H1 (cell line): Measurements from ENCODE around the gene RPL39L. TPM values are rescaled to one million over a fixed set of nuclear protein-coding genes. Genes with fewer than 3 reads are reported as not detected.

ENCODE experiments used
- CTCF ChIA-PET: fragments of 300-600 bp; sonication (Branson Sonifier 250); formaldehyde crosslinking; loops from one replicate; lab custom pipeline; 2021; ENCODE audit not compliant: partially characterized antibody; lab: Charles Lee
- POLR2A ChIA-PET: fragments of 300-600 bp; sonication (Branson Sonifier 250); formaldehyde crosslinking; loops from one replicate; lab custom pipeline; 2021; ENCODE audit warnings: inconsistent platforms; ENCODE audit not compliant: partially characterized antibody; lab: Charles Lee
- DNase-seq, 2 experiments: peaks; one replicate each; pipeline versions ENCODE4 v3.0.0 to v3.0.0-alpha.2; 2010 to 2022; ENCODE audit warnings: low spot score in 2 of 2, low read depth in 1 of 2, mixed read lengths in 1 of 2
- FAIRE-seq: peaks from 2 replicates; lab custom pipeline; 2011; peaks lifted over from hg19 to GRCh38; lab: Jason Lieb, UNC
- H2AFZ ChIP-seq: 2 replicates; pipeline ENCODE4 v1.8.1; 2012; ENCODE audit warnings: low read length, inconsistent platforms
- H2AK5ac ChIP-seq: 2 replicates; pipeline ENCODE4 v1.6.1; 2013; ENCODE audit warnings: low read depth, low read length
- H2BK120ac ChIP-seq: replicated peaks from 2 replicates; pipeline ENCODE3; 2013; ENCODE audit warnings: low read depth, low read length, inconsistent platforms
- H2BK12ac ChIP-seq: 2 replicates; pipeline ENCODE4 v1.6.1; 2013; ENCODE audit warnings: low read depth, low read length
- H2BK15ac ChIP-seq: 2 replicates; pipeline ENCODE4 v1.6.1; 2013; ENCODE audit warnings: low read length
- H2BK20ac ChIP-seq: 2 replicates; pipeline ENCODE4 v1.6.1; 2013; ENCODE audit warnings: low read length
- H2BK5ac ChIP-seq: 2 replicates; pipeline ENCODE4 v1.6.1; 2013; ENCODE audit warnings: low read depth, low read length
- H3K14ac ChIP-seq: 2 replicates; pipeline ENCODE4 v1.6.1; 2013; ENCODE audit warnings: inconsistent platforms; ENCODE audit not compliant: insufficient read length
- H3K18ac ChIP-seq: 2 replicates; pipeline ENCODE4 v1.6.1; 2013; ENCODE audit warnings: low read length; ENCODE audit errors: extremely low read depth
- H3K23ac ChIP-seq: 2 replicates; pipeline ENCODE4 v1.6.1; 2013; ENCODE audit warnings: inconsistent platforms; ENCODE audit not compliant: insufficient read length
- H3K23me2 ChIP-seq: 2 replicates; pipeline ENCODE4 v1.6.1; 2013; ENCODE audit warnings: low read depth, low read length
- H3K27ac ChIP-seq: 2 replicates; pipeline ENCODE4 v1.6.1; 2011; ENCODE audit warnings: low read depth, low read length, inconsistent platforms
- H3K27me3 ChIP-seq, 4 experiments: replicated peaks in 1 of 4; 1 replicate in 1 of 4; 2 replicates in 3 of 4; pipeline versions ENCODE4 v1.6.1 to v1.8.1; 2011 to 2013; ENCODE audit warnings: low read length in 3 of 4, mild to moderate bottlenecking in 3 of 4, inconsistent platforms in 2 of 4, mixed read lengths in 2 of 4, moderate library complexity in 1 of 4; ENCODE audit not compliant: control insufficient read depth in 3 of 4, insufficient read depth in 3 of 4; ENCODE audit errors: extremely low read depth in 1 of 4
- H3K36me3 ChIP-seq, 4 experiments: 2 replicates each; pipeline versions ENCODE4 v1.6.1 to v1.8.1; 2011 to 2013; ENCODE audit warnings: mild to moderate bottlenecking in 4 of 4, low read length in 3 of 4, moderate library complexity in 2 of 4, control low read depth in 1 of 4, inconsistent platforms in 1 of 4; ENCODE audit not compliant: insufficient read depth in 4 of 4, control insufficient read depth in 2 of 4
- H3K4ac ChIP-seq: replicated peaks from 2 replicates; pipeline ENCODE3; 2013; ENCODE audit warnings: low read length, low read depth, mixed read lengths, inconsistent platforms; ENCODE audit not compliant: insufficient read length
- H3K4me1 ChIP-seq, 4 experiments: replicated peaks in 1 of 4; 1 replicate in 1 of 4; 2 replicates in 3 of 4; pipeline versions ENCODE4 v1.6.1 to v1.8.1; 2011 to 2013; ENCODE audit warnings: low read length in 3 of 4, inconsistent platforms in 2 of 4, mixed read lengths in 1 of 4; ENCODE audit not compliant: insufficient read depth in 4 of 4, control insufficient read depth in 3 of 4
- H3K4me2 ChIP-seq, 2 experiments: 2 replicates each; pipeline versions ENCODE4 v1.6.1 to v1.8.1; 2011 to 2013; ENCODE audit warnings: low read depth in 2 of 2, low read length in 2 of 2, control low read depth in 1 of 2, inconsistent platforms in 1 of 2, mild to moderate bottlenecking in 1 of 2; ENCODE audit not compliant: insufficient read depth in 1 of 2
- H3K4me3 ChIP-seq, 4 experiments: fragments of 200-600, 300-600 bp in 1 of 4; sonication (generic), shearing (Covaris generic), sonication (Bioruptor Twin) in 1 of 4; 2 replicates each; pipeline versions ENCODE4 v1.5.1 to v1.8.1; 2011 to 2016; ENCODE audit warnings: low read length in 4 of 4, low read depth in 3 of 4, control low read depth in 2 of 4, inconsistent platforms in 2 of 4, mild to moderate bottlenecking in 2 of 4, mixed read lengths in 1 of 4, moderate library complexity in 1 of 4; ENCODE audit not compliant: insufficient read depth in 2 of 4; ENCODE audit errors: extremely low read depth in 1 of 4
- H3K56ac ChIP-seq: replicated peaks from 2 replicates; pipeline ENCODE3; 2013; ENCODE audit warnings: low read depth, mild to moderate bottlenecking, mixed read lengths, low read length, inconsistent platforms; ENCODE audit not compliant: insufficient read length
- H3K79me1 ChIP-seq: 2 replicates; pipeline ENCODE4 v1.6.1; 2013; ENCODE audit warnings: low read depth, low read length, control low read depth
- H3K79me2 ChIP-seq, 2 experiments: 2 replicates each; pipeline versions ENCODE4 v1.6.1 to v1.8.1; 2012 to 2013; ENCODE audit warnings: low read length in 2 of 2, mild to moderate bottlenecking in 2 of 2, inconsistent platforms in 1 of 2; ENCODE audit not compliant: insufficient read depth in 2 of 2, control insufficient read depth in 1 of 2
- H3K9ac ChIP-seq, 4 experiments: replicated peaks in 1 of 4; 1 replicate in 1 of 4; 2 replicates in 3 of 4; pipeline versions ENCODE4 v1.6.1 to v1.8.1; 2011 to 2013; ENCODE audit warnings: low read depth in 3 of 4, low read length in 3 of 4, control low read depth in 2 of 4, mild to moderate bottlenecking in 2 of 4, moderate library complexity in 2 of 4, inconsistent platforms in 1 of 4; ENCODE audit errors: extremely low read depth in 1 of 4
- H3K9me3 ChIP-seq, 2 experiments: 2 replicates each; pipeline versions ENCODE4 v1.6.1 to v1.8.1; 2012 to 2013; ENCODE audit warnings: mild to moderate bottlenecking in 2 of 2, moderate library complexity in 2 of 2, control low read depth in 1 of 2, inconsistent platforms in 1 of 2, low read depth in 1 of 2, low read length in 1 of 2, mixed read lengths in 1 of 2; ENCODE audit not compliant: insufficient read depth in 2 of 2
- H4K20me1 ChIP-seq, 2 experiments: replicated peaks in 1 of 2; 2 replicates each; pipeline versions ENCODE3 to v1.8.1; 2011 to 2013; ENCODE audit warnings: inconsistent platforms in 2 of 2, low read length in 2 of 2, mild to moderate bottlenecking in 1 of 2; ENCODE audit not compliant: insufficient read depth in 2 of 2, control insufficient read depth in 1 of 2
- H4K5ac ChIP-seq: 2 replicates; pipeline ENCODE4 v1.6.1; 2013; ENCODE audit warnings: low read length, low read depth, mixed read lengths, inconsistent platforms; ENCODE audit not compliant: insufficient read length
- H4K8ac ChIP-seq: 2 replicates; pipeline ENCODE4 v1.8.0; 2013; ENCODE audit warnings: mild to moderate bottlenecking, moderate library complexity, low read length, inconsistent platforms; ENCODE audit not compliant: insufficient read depth; ENCODE audit errors: extremely low read depth
- H4K91ac ChIP-seq: replicated peaks from 2 replicates; pipeline ENCODE3; 2013; ENCODE audit warnings: low read length, mixed read lengths, inconsistent platforms; ENCODE audit not compliant: insufficient read length
- BACH1 ChIP-seq: IDR thresholded peaks from 2 replicates; pipeline ENCODE4 v1.6.1; 2012; ENCODE audit warnings: low read length, improper control_type of control experiment
- EGR1 ChIP-seq: IDR thresholded peaks from 2 replicates; pipeline ENCODE4 v1.6.1; 2011; ENCODE audit warnings: low read depth, low read length, borderline replicate concordance
- GABPA ChIP-seq: IDR thresholded peaks from 2 replicates; pipeline ENCODE4 v1.6.1; 2011; ENCODE audit warnings: mild to moderate bottlenecking, low read length, moderate library complexity, borderline replicate concordance; ENCODE audit not compliant: insufficient read depth
- NRF1 ChIP-seq: IDR thresholded peaks from 2 replicates; pipeline ENCODE4 v1.6.1; 2011; ENCODE audit warnings: mild to moderate bottlenecking, low read depth, low read length, improper control_type of control experiment
- PHF8 ChIP-seq: fragments of 200-600 bp; sonication (generic); conservative IDR thresholded peaks from 2 replicates; pipeline ENCODE4 v1.7.1; 2012; ENCODE audit warnings: low read depth, mild to moderate bottlenecking, inconsistent platforms, low read length, moderate library complexity
- RXRA ChIP-seq: IDR thresholded peaks from 2 replicates; pipeline ENCODE4 v1.6.1; 2011; ENCODE audit warnings: low read depth, mild to moderate bottlenecking, low read length, moderate library complexity; ENCODE audit not compliant: insufficient read depth
- SRF ChIP-seq: IDR thresholded peaks from 2 replicates; pipeline ENCODE4 v1.6.1; 2011; ENCODE audit warnings: mild to moderate bottlenecking, low read depth, low read length, moderate library complexity
- TBP ChIP-seq: IDR thresholded peaks from 2 replicates; pipeline ENCODE4 v1.6.1; 2011; ENCODE audit warnings: low read depth, low read length, improper control_type of control experiment
- TCF12 ChIP-seq: IDR thresholded peaks from 2 replicates; pipeline ENCODE4 v1.6.1; 2011; ENCODE audit warnings: low read depth, mild to moderate bottlenecking, low read length
- WGBS, 2 experiments: shearing (Covaris generic) in 1 of 2; methylation state at CpG; one replicate each; pipeline versions ENCODE4 v1.1.6 to v1.1.7; 2013 to 2015; ENCODE audit warnings: low lambda C conversion rate in 2 of 2, mixed read lengths in 2 of 2, inconsistent platforms in 1 of 2, low coverage in 1 of 2, missing lambda C conversion rate in 1 of 2; ENCODE audit not compliant: insufficient replicate concordance in 2 of 2, insufficient coverage in 1 of 2, insufficient read length in 1 of 2; ENCODE audit errors: extremely low coverage in 1 of 2, missing lambda C conversion rate in 1 of 2; 5-methylcytosine and 5-hydroxymethylcytosine counted together
- polyA plus RNA-seq, 7 experiments: library from polyadenylated mRNA; depleted of rRNA in 3 of 7; stranded (reverse) in 5 of 7; unstranded in 2 of 7; fragments of >200 nt in 5 of 7; fragments of 200-250 nt in 2 of 7; gene quantifications; 1 replicate in 5 of 7; 2 replicates in 1 of 7; 4 replicates in 1 of 7; pipeline versions ENCODE4 v1.2.1 to v1.2.3, GENCODE V29; 2011 to 2013; ENCODE audit warnings: missing spikeins in 2 of 7, mixed read lengths in 2 of 7
- total RNA-seq: library from RNA; stranded (reverse); fragmentation: NEBNext Ultra II Directional; extraction: Animal tissue kit (Norgen Biotek cat#: 25700); gene quantifications from 2 replicates; pipeline ENCODE4 v1.2.1, GENCODE V29; 2021

Gene RPL39L
- total and polyA plus RNA-seq, 2 of the 8 experiments (the other 6 are each of a cell fraction or from before 2014, with no cell fraction given) = 51.8 to 67.7 TPM

DNA sequence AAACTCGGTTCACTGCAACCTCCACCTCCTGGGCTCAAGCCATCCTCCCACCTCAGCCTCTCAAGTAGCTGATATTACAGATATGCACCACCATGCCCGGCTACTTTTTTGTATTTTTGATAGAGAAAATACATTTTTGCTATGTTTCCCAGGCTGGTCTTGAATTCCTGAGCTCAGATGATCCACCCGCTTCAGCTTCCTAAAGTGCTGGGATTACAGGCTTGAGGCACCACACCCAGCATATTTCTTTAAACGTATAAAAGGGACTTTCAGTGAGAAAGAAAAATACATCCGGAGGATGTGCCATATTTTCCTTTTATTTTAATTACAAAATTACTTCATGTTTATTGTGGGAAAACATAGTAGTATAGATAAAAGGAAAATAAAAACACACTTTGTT is 55.2 kb downstream of the RPL39L start:
- no peak overlapping the region for H2BK15ac ChIP-seq
- no peaks in the 10 kb centered on the region for H3K36me3 ChIP-seq
- no peaks in the 10 kb centered on the region for H3K27me3 ChIP-seq
- no peak overlapping the region for H2BK20ac ChIP-seq
- H4K5ac ChIP-seq = no peak overlapping the region
- H4K8ac ChIP-seq = no peak overlapping the region
- H3K9me3 ChIP-seq = peaks cover 2 to 5% of the 10 kb centered on the region in 2 experiments; a peak in 3 of 4 replicates
- no peak overlapping the region for H3K18ac ChIP-seq
- no peaks in the 10 kb centered on the region for H3K23me2 ChIP-seq
- no peak overlapping the region for H3K4me3 ChIP-seq
- peaks cover 0 to 4% (median 2%) of the 10 kb centered on the region in 4 experiments; a peak in 2 of 7 replicates for H3K4me1 ChIP-seq
- POLR2A ChIA-PET = interaction anchor here (1.0 kb wide), 1 partner anchor 152 kb away, joined by 3 read pairs; no protein-coding TSS in a partner anchor
- 85% methylated on average over 5 of the region's 5 CpGs; no CpG with 5 or more reads in 1 of the 2 experiments for WGBS, 2 experiments
- H3K27ac ChIP-seq = no peak overlapping the region
- no peak for DNase-seq
- no peaks in the 10 kb centered on the region for H3K79me2 ChIP-seq
- H3K23ac ChIP-seq = no peak overlapping the region
- H2BK12ac ChIP-seq = no peak overlapping the region
- no peaks in the 10 kb centered on the region for H4K20me1 ChIP-seq
- no peak overlapping the region for H3K4ac ChIP-seq
- no peak overlapping the region for H2BK120ac ChIP-seq
- H3K56ac ChIP-seq = no peak overlapping the region
- FAIRE-seq = no peak
- no peak overlapping the region for H2AK5ac ChIP-seq
- no peak overlapping the region for H3K4me2 ChIP-seq
- no peak overlapping the region for H3K14ac ChIP-seq
- no peaks in the 10 kb centered on the region for H3K79me1 ChIP-seq
- no peak overlapping the region for H2BK5ac ChIP-seq
- no peak overlapping the region for H4K91ac ChIP-seq
- CTCF ChIA-PET = interaction anchor here (0.6 to 1.2 kb wide), 4 partner anchors 10 to 26 kb away, joined by 3 to 4 read pairs (median 4); no protein-coding TSS in a partner anchor
- H3K9ac ChIP-seq = no peak overlapping the region
- H2AFZ ChIP-seq = no peak overlapping the region
- no peak for TF ChIP-seq BACH1
- TF ChIP-seq TBP = no peak
- no peak for TF ChIP-seq GABPA
- TF ChIP-seq TCF12 = no peak
- no peak for TF ChIP-seq EGR1
- TF ChIP-seq RXRA = no peak
- no peak for TF ChIP-seq SRF
- TF ChIP-seq PHF8 = no peak
- no peak for TF ChIP-seq NRF1
